GOT3 (cell line): Measurements from ENCODE around the gene EIF5AL1.
"Not testable (repeated sequence)": the region's sequence is repeated elsewhere in the genome, so short reads cannot be mapped to it uniquely, and the experiment has no call there.

Experiments
- DNase-seq: peaks from one replicate; lab custom pipeline; 2025; ENCODE audit warnings: mixed read lengths; lab: John Stamatoyannopoulos, UW

Gene EIF5AL1

GRCh38 chr10:79509306-79509933 is 2.9 kb upstream of the EIF5AL1 start:
- DNase-seq: not testable (repeated sequence)

- DNase-seq: not testable (repeated sequence)
Observed at GRCh38 chr10:79509934-79510508, 2.3 kb upstream of the EIF5AL1 start.

- not testable (repeated sequence) for DNase-seq
Observed at GRCh38 chr10:79516532-79517205, 4.3 kb downstream of the EIF5AL1 start.

GRCh38 chr10:79517567-79517966 is 5.2 kb downstream of the EIF5AL1 start:
- not testable (repeated sequence) for DNase-seq

- DNase-seq: not testable (repeated sequence)
Observed at GRCh38 chr10:79521751-79522150, 9.4 kb downstream of the EIF5AL1 start.

- DNase-seq: not testable (repeated sequence)
Observed at GRCh38 chr10:79522464-79522863, 10.1 kb downstream of the EIF5AL1 start.

- not testable (repeated sequence) for DNase-seq
Observed at GRCh38 chr10:79523157-79523853, 11.0 kb downstream of the EIF5AL1 start.

GRCh38 chr10:79525049-79525710 is 12.8 kb downstream of the EIF5AL1 start:
- DNase-seq: not testable (repeated sequence)

GRCh38 chr10:79528261-79528660 is 15.9 kb downstream of the EIF5AL1 start:
- DNase-seq: not testable (repeated sequence)

- DNase-seq: not testable (repeated sequence)
Observed at GRCh38 chr10:79533142-79533902, 21.0 kb downstream of the EIF5AL1 start.

- not testable (repeated sequence) for DNase-seq
Observed at GRCh38 chr10:79533903-79534175, 21.5 kb downstream of the EIF5AL1 start.

GRCh38 chr10:79538311-79538710 is 26.0 kb downstream of the EIF5AL1 start:
- not testable (repeated sequence) for DNase-seq

- not testable (repeated sequence) for DNase-seq
Observed at GRCh38 chr10:79540930-79541329, 28.6 kb downstream of the EIF5AL1 start.

GRCh38 chr10:79542626-79543025 is 30.3 kb downstream of the EIF5AL1 start:
- DNase-seq: no peak

GRCh38 chr10:79544408-79544807 is 32.1 kb downstream of the EIF5AL1 start:
- not testable (repeated sequence) for DNase-seq

GRCh38 chr10:79544926-79545659 is 32.8 kb downstream of the EIF5AL1 start:
- not testable (repeated sequence) for DNase-seq

- not testable (repeated sequence) for DNase-seq
Observed at GRCh38 chr10:79547128-79547527, 34.8 kb downstream of the EIF5AL1 start.

- DNase-seq: no peak
Observed at GRCh38 chr10:79547973-79548372, 35.6 kb downstream of the EIF5AL1 start.

- no peak for DNase-seq
Observed at GRCh38 chr10:79552143-79552542, 39.8 kb downstream of the EIF5AL1 start.
